Lower lobe of right lung (tissue), 2 donors: ENCODE data around the gene EPB41L4B. TPM values are rescaled to one million over a fixed set of nuclear protein-coding genes. Genes with fewer than 3 reads are reported as not detected.

Experiments
- ATAC-seq, 2 donors: fragments of 200-7000 bp; cut with Tn5 transposase; one replicate each; pipeline ENCODE4 v1.9.1; 2020 to 2022; ENCODE audit warnings: mild to moderate bottlenecking in 2 of 2, moderate library complexity in 2 of 2
- DNase-seq: peaks from one replicate; pipeline ENCODE4 v3.0.0-alpha.2; 2020
- H3K27ac ChIP-seq: fragments of 200-600 bp; one replicate; pipeline ENCODE4 v1.8.0; 2022
- H3K27me3 ChIP-seq: fragments of 200-600 bp; one replicate; pipeline ENCODE4 v1.8.0; 2022; ENCODE audit warnings: low read depth
- H3K36me3 ChIP-seq: fragments of 200-600 bp; one replicate; pipeline ENCODE4 v1.8.0; 2022; ENCODE audit warnings: mild to moderate bottlenecking
- H3K4me1 ChIP-seq: fragments of 200-600 bp; one replicate; pipeline ENCODE4 v1.8.0; 2022
- H3K4me3 ChIP-seq: fragments of 200-600 bp; one replicate; pipeline ENCODE4 v1.8.0; 2022; ENCODE audit warnings: mild to moderate bottlenecking
- H3K9me3 ChIP-seq: fragments of 200-600 bp; one replicate; pipeline ENCODE4 v1.8.0; 2022
- intact Hi-C: fragments of 100-400 bp; cut with DNase I; formaldehyde crosslinking; loops from one replicate; pipeline ENCODE4 v1.11.0; 2022
- total RNA-seq: library from RNA; stranded (reverse); fragmentation: NEBNext Ultra II Directional; extraction: Animal tissue kit (Norgen Biotek cat#: 25700); gene quantifications from one replicate; pipeline ENCODE4 v1.2.1, GENCODE V29; 2021
- TF ChIP-seq, protein P1 (sequence below): fragments of 200-600 bp; IDR thresholded peaks from one replicate; pipeline ENCODE4 v1.8.0; 2022; ENCODE audit warnings: antibody characterized with exemption, mild to moderate bottlenecking
- donor health status: DM: no; HTN: yes; CAD: no; lungs with severe emphysema.

EPB41L4B gene
- total RNA-seq, 1 donor from 2014 or later = 12.1 TPM

- Histone ChIP-seq H3K4me3 (no peak overlapping the region), H3K4me1 (no peaks in the 10 kb centered on the region), H3K9me3 (no peaks in the 10 kb centered on the region), H3K27me3 (no peaks in the 10 kb centered on the region), H3K27ac (no peak overlapping the region), H3K36me3 (no peaks in the 10 kb centered on the region)
- intact Hi-C loops = no loop called here
- ATAC-seq (no peak), DNase-seq (no peak)
- TF ChIP-seq, protein P1, sequence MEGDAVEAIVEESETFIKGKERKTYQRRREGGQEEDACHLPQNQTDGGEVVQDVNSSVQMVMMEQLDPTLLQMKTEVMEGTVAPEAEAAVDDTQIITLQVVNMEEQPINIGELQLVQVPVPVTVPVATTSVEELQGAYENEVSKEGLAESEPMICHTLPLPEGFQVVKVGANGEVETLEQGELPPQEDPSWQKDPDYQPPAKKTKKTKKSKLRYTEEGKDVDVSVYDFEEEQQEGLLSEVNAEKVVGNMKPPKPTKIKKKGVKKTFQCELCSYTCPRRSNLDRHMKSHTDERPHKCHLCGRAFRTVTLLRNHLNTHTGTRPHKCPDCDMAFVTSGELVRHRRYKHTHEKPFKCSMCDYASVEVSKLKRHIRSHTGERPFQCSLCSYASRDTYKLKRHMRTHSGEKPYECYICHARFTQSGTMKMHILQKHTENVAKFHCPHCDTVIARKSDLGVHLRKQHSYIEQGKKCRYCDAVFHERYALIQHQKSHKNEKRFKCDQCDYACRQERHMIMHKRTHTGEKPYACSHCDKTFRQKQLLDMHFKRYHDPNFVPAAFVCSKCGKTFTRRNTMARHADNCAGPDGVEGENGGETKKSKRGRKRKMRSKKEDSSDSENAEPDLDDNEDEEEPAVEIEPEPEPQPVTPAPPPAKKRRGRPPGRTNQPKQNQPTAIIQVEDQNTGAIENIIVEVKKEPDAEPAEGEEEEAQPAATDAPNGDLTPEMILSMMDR = no peak
These were observed 33.3 kb upstream of the EPB41L4B start for GRCh38 chr9:109354190-109354589.

DNA sequence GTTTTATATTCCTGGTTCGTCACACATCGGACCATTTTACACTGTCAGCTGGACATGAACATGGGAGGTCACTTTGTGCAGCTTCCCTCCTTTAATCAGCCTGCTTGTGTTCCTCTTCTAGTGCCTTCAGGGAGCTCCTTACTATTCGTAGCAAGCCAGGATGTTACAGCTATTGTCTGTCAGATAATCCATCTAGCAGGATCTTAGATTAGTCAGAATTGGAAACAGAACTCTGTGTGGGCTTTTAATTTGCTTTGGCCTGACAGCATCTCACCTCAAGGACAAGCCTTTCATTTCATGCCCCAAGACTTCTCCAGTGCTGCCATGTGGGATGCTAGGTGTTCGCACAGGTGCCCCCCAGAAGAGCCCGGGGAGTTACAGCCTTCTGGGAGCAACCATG, 30.2 kb upstream of the EPB41L4B start:
- no peak for DNase-seq
- Histone ChIP-seq H3K4me1 (no peaks in the 10 kb centered on the region), H3K4me3 (no peak overlapping the region), H3K27ac (no peak overlapping the region), H3K27me3 (no peaks in the 10 kb centered on the region), H3K36me3 (no peaks in the 10 kb centered on the region), H3K9me3 (no peaks in the 10 kb centered on the region)
- ATAC-seq = no peak
- intact Hi-C loops = no loop called here
- TF ChIP-seq, protein P1 = no peak

DNA sequence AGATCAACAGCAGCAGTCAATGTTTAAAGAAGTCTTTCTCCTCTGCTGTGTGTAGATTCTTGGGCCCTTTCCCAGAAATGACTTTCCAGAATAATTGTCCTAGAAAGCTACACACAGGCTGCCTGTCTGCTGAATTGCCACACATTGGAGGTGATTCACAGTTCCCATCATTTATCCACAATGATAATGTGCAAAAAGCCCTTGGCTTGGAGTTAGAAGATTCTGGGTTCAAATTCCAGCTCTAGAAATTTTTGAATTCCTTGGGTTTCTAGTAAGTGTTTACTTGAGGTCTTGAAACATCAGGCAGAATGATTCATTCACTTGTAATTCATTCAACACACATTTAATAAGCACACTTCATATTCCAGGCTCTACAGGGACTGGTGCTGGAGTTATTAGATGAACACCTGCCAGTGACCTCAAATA, 28.6 kb upstream of the EPB41L4B start:
- H3K4me1 ChIP-seq = peaks cover 9% of the 10 kb centered on the region
- DNase-seq (no peak), ATAC-seq (peak; percentile 65 to 82)
- intact Hi-C loops = no loop called here
- TF ChIP-seq, protein P1 = no peak
- H3K36me3 ChIP-seq = no peaks in the 10 kb centered on the region
- H3K4me3 ChIP-seq = no peak overlapping the region
- H3K27me3 ChIP-seq = no peaks in the 10 kb centered on the region
- no peak overlapping the region for H3K27ac ChIP-seq
- H3K9me3 ChIP-seq = no peaks in the 10 kb centered on the region

DNA sequence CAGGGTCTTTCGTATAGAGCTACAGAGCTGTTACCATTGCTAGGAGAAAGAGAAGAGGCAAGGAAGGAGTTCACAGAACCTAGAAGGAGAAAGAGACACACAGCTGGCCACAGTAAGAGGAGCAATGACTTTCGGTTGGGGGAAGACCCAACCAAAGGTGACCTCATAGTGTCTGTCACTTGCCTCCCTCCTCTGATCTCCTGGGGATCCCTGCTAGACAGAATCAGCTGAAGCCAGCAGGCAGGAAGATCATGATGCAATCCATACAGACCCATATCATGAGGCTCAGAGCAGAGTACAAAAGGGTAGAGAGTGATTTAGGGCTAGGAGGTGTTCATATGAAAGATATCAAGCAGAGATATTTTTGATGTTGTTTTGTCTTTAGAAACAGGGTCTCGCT, 26.0 kb upstream of the EPB41L4B start:
- ATAC-seq = no peak
- H3K27ac ChIP-seq = no peak overlapping the region
- TF ChIP-seq, protein P1 = no peak
- no peaks in the 10 kb centered on the region for H3K9me3 ChIP-seq
- no peaks in the 10 kb centered on the region for H3K27me3 ChIP-seq
- H3K36me3 ChIP-seq = no peaks in the 10 kb centered on the region
- peaks cover 14% of the 10 kb centered on the region for H3K4me1 ChIP-seq
- H3K4me3 ChIP-seq = no peak overlapping the region
- intact Hi-C loops = no loop called here
- DNase-seq = no peak

DNA sequence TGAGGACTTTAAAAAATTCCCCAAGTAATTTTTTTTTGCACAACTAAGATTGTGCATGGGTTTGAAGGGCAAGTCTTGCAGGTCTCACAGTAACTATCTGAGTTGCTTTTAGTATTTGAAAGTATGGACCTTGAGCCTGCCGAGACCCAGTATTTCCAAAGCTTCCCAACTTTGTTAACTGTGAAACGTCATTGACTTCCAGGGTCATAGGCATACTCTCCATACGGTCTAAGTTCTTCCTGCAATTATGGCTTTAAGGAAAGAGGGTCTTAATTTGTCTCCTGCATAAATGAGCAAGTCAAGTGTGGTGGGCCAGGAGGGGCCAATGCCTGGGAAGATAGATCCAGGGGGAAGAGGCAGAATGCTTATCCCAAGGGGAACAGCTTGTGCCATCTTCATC, 24.0 kb upstream of the EPB41L4B start:
- no peak for ATAC-seq
- intact Hi-C loops = no loop called here
- H3K36me3 ChIP-seq = no peaks in the 10 kb centered on the region
- peaks cover 16% of the 10 kb centered on the region for H3K4me1 ChIP-seq
- H3K4me3 ChIP-seq = no peak overlapping the region
- peak overlapping the region; percentile 60 for H3K27ac ChIP-seq
- no peaks in the 10 kb centered on the region for H3K9me3 ChIP-seq
- TF ChIP-seq, protein P1 = no peak
- no peak for DNase-seq
- no peaks in the 10 kb centered on the region for H3K27me3 ChIP-seq

DNA sequence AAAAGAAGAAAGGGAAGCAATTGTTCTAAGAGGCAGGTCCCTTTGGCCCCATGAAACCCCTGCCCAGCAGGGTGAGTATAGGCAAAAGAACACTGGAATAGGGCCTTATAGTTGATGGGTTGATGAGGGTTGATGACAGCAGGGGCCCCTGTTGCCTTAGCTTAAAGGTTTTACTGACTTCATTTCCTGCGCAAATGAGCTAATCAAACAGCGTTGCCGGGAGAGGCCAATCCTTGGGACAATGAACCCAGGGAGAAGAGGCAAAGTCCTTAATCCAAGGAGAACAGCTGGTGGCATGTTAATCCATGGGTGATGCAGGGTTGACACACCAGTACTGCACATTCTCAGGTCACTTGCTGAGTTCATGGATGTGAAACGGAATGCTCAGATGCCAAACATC, 22.0 kb upstream of the EPB41L4B start:
- ATAC-seq (no peak), DNase-seq (no peak)
- no peaks in the 10 kb centered on the region for H3K9me3 ChIP-seq
- intact Hi-C loops = no loop called here
- H3K27me3 ChIP-seq = no peaks in the 10 kb centered on the region
- H3K36me3 ChIP-seq = no peaks in the 10 kb centered on the region
- peaks cover 16% of the 10 kb centered on the region for H3K4me1 ChIP-seq
- H3K27ac ChIP-seq = no peak overlapping the region
- no peak overlapping the region for H3K4me3 ChIP-seq
- TF ChIP-seq, protein P1 = no peak
